ENCODE data around the gene LSM4. TPM values are rescaled to one million over a fixed set of nuclear protein-coding genes. Genes with fewer than 3 reads are reported as not detected.
"Not testable (repeated sequence)": the region's sequence is repeated elsewhere in the genome, so short reads cannot be mapped to it uniquely, and the experiment has no call there.

LSM4 gene
- polyA plus RNA-seq, 2 donors = 96.9 to 113 TPM

- no peaks in the 10 kb centered on the region for H3K27me3 ChIP-seq (ENCODE audit: control insufficient read depth in 1 of 2, insufficient read depth in 2 of 2, low read length in 2 of 2)
- H3K4me3 ChIP-seq (ENCODE audit: low read depth in 1 of 2, low read length in 2 of 2) = no peak overlapping the region
- no peaks in the 10 kb centered on the region for H3K9me3 ChIP-seq (ENCODE audit: control insufficient read depth in 2 of 2, insufficient read depth in 1 of 2, low read depth in 1 of 2, low read length in 1 of 2)
- WGBS, 2 donors = 63 to 65% methylated on average over 6 of the region's 6 CpGs
- peak overlapping the region in 1 of 2 donors; percentile 46 for H3K27ac ChIP-seq (ENCODE audit: low read depth in 2 of 2, low read length in 1 of 2)
- H3K36me3 ChIP-seq (ENCODE audit: control insufficient read depth in 2 of 2, insufficient read depth in 2 of 2, low read length in 1 of 2) = no peaks in the 10 kb centered on the region
- H3K4me1 ChIP-seq (ENCODE audit: control insufficient read depth in 2 of 2, insufficient read depth in 2 of 2, low read length in 1 of 2) = peaks cover 0 to 5% of the 10 kb centered on the region in 2 donors
These were observed 6.1 kb upstream of the LSM4 start for GRCh38 chr19:18329035-18329376.

GRCh38 chr19:18328340-18329034, 5.6 kb upstream of the LSM4 start:
- H3K4me1 ChIP-seq (ENCODE audit: control insufficient read depth in 2 of 2, insufficient read depth in 2 of 2, low read length in 1 of 2) = peaks cover 0 to 5% of the 10 kb centered on the region in 2 donors
- no peaks in the 10 kb centered on the region for H3K36me3 ChIP-seq (ENCODE audit: control insufficient read depth in 2 of 2, insufficient read depth in 2 of 2, low read length in 1 of 2)
- H3K27me3 ChIP-seq (ENCODE audit: control insufficient read depth in 1 of 2, insufficient read depth in 2 of 2, low read length in 2 of 2) = no peaks in the 10 kb centered on the region
- no peak overlapping the region for H3K4me3 ChIP-seq (ENCODE audit: low read depth in 1 of 2, low read length in 2 of 2)
- no peaks in the 10 kb centered on the region for H3K9me3 ChIP-seq (ENCODE audit: control insufficient read depth in 2 of 2, insufficient read depth in 1 of 2, low read depth in 1 of 2, low read length in 1 of 2)
- peak overlapping the region; percentile 43 to 46 for H3K27ac ChIP-seq (ENCODE audit: low read depth in 2 of 2, low read length in 1 of 2)
- WGBS, 2 donors = 3 to 6% methylated on average over 9 of the region's 9 CpGs

DNA sequence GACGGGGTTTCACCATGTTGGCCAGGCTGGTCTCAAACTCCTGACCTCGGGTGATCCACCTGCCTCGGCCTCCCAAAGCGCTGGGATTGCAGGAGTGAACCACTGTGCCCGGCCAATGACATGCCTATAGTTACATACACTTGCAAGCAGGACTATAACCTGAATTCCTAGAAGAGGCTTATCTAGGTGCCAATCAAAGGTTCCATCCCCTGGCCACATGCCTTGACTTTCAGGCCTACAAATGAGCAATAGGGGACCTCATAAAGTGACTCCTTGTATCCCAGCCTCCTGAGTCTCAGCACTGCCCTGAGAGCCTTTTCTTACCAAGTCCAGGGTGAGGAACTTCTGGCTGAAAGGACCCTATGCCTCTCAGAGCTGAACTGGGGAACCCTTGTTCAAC, 3.9 kb upstream of the LSM4 start:
- H3K4me1 ChIP-seq (ENCODE audit: control insufficient read depth in 2 of 2, insufficient read depth in 2 of 2, low read length in 1 of 2) = peaks cover 5 to 6% of the 10 kb centered on the region in 2 donors
- no peaks in the 10 kb centered on the region for H3K9me3 ChIP-seq (ENCODE audit: control insufficient read depth in 2 of 2, insufficient read depth in 1 of 2, low read depth in 1 of 2, low read length in 1 of 2)
- no peaks in the 10 kb centered on the region for H3K36me3 ChIP-seq (ENCODE audit: control insufficient read depth in 2 of 2, insufficient read depth in 2 of 2, low read length in 1 of 2)
- no peak overlapping the region for H3K4me3 ChIP-seq (ENCODE audit: low read depth in 1 of 2, low read length in 2 of 2)
- no peaks in the 10 kb centered on the region for H3K27me3 ChIP-seq (ENCODE audit: control insufficient read depth in 1 of 2, insufficient read depth in 2 of 2, low read length in 2 of 2)
- no peak overlapping the region for H3K27ac ChIP-seq (ENCODE audit: low read depth in 2 of 2, low read length in 1 of 2)
- WGBS, 2 donors = 93 to 98% methylated on average over 5 of the region's 5 CpGs

GRCh38 chr19:18324373-18324731, 1.5 kb upstream of the LSM4 start:
- H3K27ac ChIP-seq (ENCODE audit: low read depth in 2 of 2, low read length in 1 of 2) = peak overlapping the region; percentile 56 to 88
- not testable (repeated sequence) for H3K4me3 ChIP-seq (ENCODE audit: low read depth in 1 of 2, low read length in 2 of 2); H3K27me3 ChIP-seq (ENCODE audit: control insufficient read depth in 1 of 2, insufficient read depth in 2 of 2, low read length in 2 of 2); H3K9me3 ChIP-seq (ENCODE audit: control insufficient read depth in 2 of 2, insufficient read depth in 1 of 2, low read depth in 1 of 2, low read length in 1 of 2); H3K4me1 ChIP-seq (ENCODE audit: control insufficient read depth in 2 of 2, insufficient read depth in 2 of 2, low read length in 1 of 2); H3K36me3 ChIP-seq (ENCODE audit: control insufficient read depth in 2 of 2, insufficient read depth in 2 of 2, low read length in 1 of 2)
- WGBS, 2 donors = 39 to 46% methylated on average over 6 of the region's 6 CpGs

DNA sequence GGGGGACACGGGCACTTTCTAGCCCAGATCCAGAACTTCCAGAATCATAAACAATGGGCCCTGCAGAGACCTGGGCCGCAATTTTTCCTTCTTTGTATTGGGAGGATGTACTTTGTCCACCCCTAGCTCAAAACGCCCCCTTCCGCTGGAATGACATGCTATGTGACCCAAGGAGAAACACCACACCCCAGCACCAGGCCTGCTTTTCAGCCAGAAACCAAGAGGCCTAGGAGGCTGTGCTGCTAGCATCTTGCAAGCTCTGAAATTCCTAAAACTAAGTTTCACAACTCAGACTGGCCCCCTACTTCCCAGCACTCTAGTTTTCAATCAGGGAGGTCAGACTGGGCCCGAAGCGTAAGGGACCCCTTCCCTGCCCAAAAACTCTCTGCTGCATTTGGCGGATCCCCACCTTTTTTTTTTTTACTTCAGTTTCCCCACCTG, 538 bp downstream of the LSM4 start:
- Histone ChIP-seq H3K9me3 (ENCODE audit: control insufficient read depth in 2 of 2, insufficient read depth in 1 of 2, low read depth in 1 of 2, low read length in 1 of 2) (no peaks in the 10 kb centered on the region), H3K4me3 (ENCODE audit: low read depth in 1 of 2, low read length in 2 of 2) (peak overlapping the region; percentile 84 to 96), H3K36me3 (ENCODE audit: control insufficient read depth in 2 of 2, insufficient read depth in 2 of 2, low read length in 1 of 2) (no peaks in the 10 kb centered on the region), H3K4me1 (ENCODE audit: control insufficient read depth in 2 of 2, insufficient read depth in 2 of 2, low read length in 1 of 2) (peaks cover 3 to 18% of the 10 kb centered on the region in 2 donors), H3K27me3 (ENCODE audit: control insufficient read depth in 1 of 2, insufficient read depth in 2 of 2, low read length in 2 of 2) (no peaks in the 10 kb centered on the region), H3K27ac (ENCODE audit: low read depth in 2 of 2, low read length in 1 of 2) (peak overlapping the region; percentile 92 to 93)
- 1 to 4% methylated on average over 7 of the region's 7 CpGs for WGBS, 2 donors

DNA sequence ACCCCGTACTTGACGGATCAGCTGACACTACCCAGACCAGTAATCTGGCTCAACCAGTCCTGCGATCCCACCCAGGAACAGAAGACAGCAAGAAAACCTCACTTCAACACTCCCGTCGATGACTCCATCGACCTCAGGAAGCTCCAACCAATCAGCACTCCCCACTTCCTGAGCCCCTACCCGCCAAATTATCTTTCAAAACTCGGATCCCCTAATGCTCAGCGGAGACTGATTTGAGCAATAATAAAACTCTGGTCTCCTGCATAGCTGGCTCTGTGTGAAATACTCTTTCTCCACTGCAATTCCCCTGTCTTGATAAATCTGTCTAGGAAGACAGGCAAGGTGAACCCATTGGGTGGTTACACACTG, 1.2 kb downstream of the LSM4 start:
- peak overlapping the region in 1 of 2 donors; percentile 84 for H3K4me3 ChIP-seq (ENCODE audit: low read depth in 1 of 2, low read length in 2 of 2)

DNA sequence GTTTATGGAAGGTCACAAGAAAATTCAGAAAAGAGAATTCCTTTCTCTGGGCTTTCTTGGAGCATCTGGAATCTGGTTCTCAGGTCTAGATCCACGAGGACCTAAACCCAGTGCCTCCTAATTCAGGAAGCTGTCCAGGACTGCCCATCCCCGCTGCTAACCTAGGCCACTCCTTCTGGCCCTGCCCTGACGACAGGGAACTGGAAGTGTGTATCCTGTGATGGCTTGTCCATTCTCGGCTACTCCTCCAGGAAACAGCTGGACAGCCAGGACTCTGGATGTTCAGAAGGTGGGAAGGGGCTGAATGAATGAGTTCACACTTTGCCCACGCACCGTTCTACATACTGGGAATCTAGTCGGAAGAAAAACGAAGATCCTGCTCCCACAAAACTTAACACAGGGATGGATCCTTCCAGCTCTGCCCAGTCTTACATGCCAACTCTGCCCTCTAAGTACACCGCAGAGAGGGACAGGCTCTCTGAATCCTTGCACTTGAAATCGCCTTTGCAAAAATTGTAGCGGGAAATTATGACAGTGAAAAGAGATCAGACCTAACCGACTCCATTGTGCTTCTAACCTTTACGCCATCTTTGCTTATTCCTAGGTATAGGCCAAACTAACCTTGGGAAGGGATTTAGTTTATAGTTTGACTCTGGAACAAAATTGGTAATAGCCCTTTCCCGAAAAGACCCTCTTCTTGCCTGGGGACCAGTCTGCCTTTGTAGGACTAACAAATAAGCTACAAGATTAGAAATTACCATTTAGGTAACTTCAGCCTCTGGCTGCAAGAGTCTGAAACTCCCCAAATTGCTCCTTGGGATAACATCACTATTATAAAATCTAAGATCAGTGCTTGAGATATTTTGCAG, 1.8 kb downstream of the LSM4 start:
- no peaks in the 10 kb centered on the region for H3K9me3 ChIP-seq (ENCODE audit: control insufficient read depth in 2 of 2, insufficient read depth in 1 of 2, low read depth in 1 of 2, low read length in 1 of 2)
- WGBS, 2 donors = 68 to 72% methylated on average over 14 of the region's 14 CpGs
- peaks cover 3 to 18% of the 10 kb centered on the region in 2 donors for H3K4me1 ChIP-seq (ENCODE audit: control insufficient read depth in 2 of 2, insufficient read depth in 2 of 2, low read length in 1 of 2)
- no peaks in the 10 kb centered on the region for H3K27me3 ChIP-seq (ENCODE audit: control insufficient read depth in 1 of 2, insufficient read depth in 2 of 2, low read length in 2 of 2)
- H3K27ac ChIP-seq (ENCODE audit: low read depth in 2 of 2, low read length in 1 of 2) = peak overlapping the region; percentile 40 to 92
- H3K4me3 ChIP-seq (ENCODE audit: low read depth in 1 of 2, low read length in 2 of 2) = no peak overlapping the region
- H3K36me3 ChIP-seq (ENCODE audit: control insufficient read depth in 2 of 2, insufficient read depth in 2 of 2, low read length in 1 of 2) = no peaks in the 10 kb centered on the region

More for the DNA sequence above, 1.2 kb downstream of the LSM4 start:
- Histone ChIP-seq H3K9me3 (ENCODE audit: control insufficient read depth in 2 of 2, insufficient read depth in 1 of 2, low read depth in 1 of 2, low read length in 1 of 2) (no peaks in the 10 kb centered on the region), H3K4me1 (ENCODE audit: control insufficient read depth in 2 of 2, insufficient read depth in 2 of 2, low read length in 1 of 2) (peaks cover 3 to 18% of the 10 kb centered on the region in 2 donors), H3K27me3 (ENCODE audit: control insufficient read depth in 1 of 2, insufficient read depth in 2 of 2, low read length in 2 of 2) (no peaks in the 10 kb centered on the region), H3K27ac (ENCODE audit: low read depth in 2 of 2, low read length in 1 of 2) (peak overlapping the region; percentile 92 to 93), H3K36me3 (ENCODE audit: control insufficient read depth in 2 of 2, insufficient read depth in 2 of 2, low read length in 1 of 2) (no peaks in the 10 kb centered on the region)
- 22 to 26% methylated on average over 9 of the region's 9 CpGs for WGBS, 2 donors

- Histone ChIP-seq H3K4me1 (ENCODE audit: control insufficient read depth in 2 of 2, insufficient read depth in 2 of 2, low read length in 1 of 2) (peaks cover 3 to 18% of the 10 kb centered on the region in 2 donors), H3K36me3 (ENCODE audit: control insufficient read depth in 2 of 2, insufficient read depth in 2 of 2, low read length in 1 of 2) (no peaks in the 10 kb centered on the region), H3K9me3 (ENCODE audit: control insufficient read depth in 2 of 2, insufficient read depth in 1 of 2, low read depth in 1 of 2, low read length in 1 of 2) (no peaks in the 10 kb centered on the region), H3K4me3 (ENCODE audit: low read depth in 1 of 2, low read length in 2 of 2) (no peak overlapping the region), H3K27me3 (ENCODE audit: control insufficient read depth in 1 of 2, insufficient read depth in 2 of 2, low read length in 2 of 2) (no peaks in the 10 kb centered on the region), H3K27ac (ENCODE audit: low read depth in 2 of 2, low read length in 1 of 2) (peak overlapping the region; percentile 23 to 68)
- WGBS, 2 donors = 51 to 77% methylated on average over 7 of the region's 7 CpGs
These were observed 3.2 kb downstream of the LSM4 start for GRCh38 chr19:18319591-18320135.

DNA sequence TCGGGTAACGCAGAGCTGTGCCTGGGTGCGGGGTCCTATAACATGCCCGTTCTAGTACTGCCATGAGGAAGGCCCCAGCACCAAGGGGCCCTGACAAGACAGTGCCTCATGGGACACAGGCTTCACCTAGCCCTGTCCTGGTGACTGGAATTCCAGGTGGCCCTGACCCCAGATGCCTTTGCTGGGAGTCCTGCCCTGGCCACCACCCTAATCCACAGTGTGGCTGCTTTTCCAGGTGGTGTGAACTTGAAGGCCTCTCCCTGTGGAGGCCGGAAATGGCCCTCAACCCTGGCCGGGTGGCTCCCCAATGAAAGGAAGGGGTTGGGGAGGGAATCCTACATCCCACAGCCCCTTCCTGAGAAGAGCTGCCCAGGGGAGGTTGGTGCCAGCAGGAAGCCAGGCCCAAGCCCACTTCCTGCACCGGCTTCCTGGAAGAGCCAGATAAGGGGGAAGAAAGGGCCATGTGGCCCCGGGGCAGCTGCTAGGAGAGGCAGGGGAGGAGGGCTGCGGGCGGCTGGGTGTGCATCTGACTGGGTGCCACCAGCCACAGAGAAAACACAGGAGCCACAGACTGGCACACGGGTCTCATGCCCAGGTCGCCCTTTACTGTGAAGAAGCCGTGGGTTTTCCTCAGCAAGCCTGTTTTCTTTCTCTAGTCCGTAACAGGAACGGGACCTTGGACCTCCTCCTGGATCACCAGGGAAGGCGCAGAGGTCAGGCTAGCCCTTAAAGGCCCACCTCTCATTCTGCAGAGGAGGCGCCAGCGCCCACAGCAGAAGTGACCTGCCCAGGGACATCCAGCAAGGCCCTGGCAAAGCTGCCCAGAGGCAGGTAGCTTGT, 4.7 kb downstream of the LSM4 start:
- H3K27me3 ChIP-seq (ENCODE audit: control insufficient read depth in 1 of 2, insufficient read depth in 2 of 2, low read length in 2 of 2) = no peaks in the 10 kb centered on the region
- H3K9me3 ChIP-seq (ENCODE audit: control insufficient read depth in 2 of 2, insufficient read depth in 1 of 2, low read depth in 1 of 2, low read length in 1 of 2) = no peaks in the 10 kb centered on the region
- H3K36me3 ChIP-seq (ENCODE audit: control insufficient read depth in 2 of 2, insufficient read depth in 2 of 2, low read length in 1 of 2) = no peaks in the 10 kb centered on the region
- H3K4me1 ChIP-seq (ENCODE audit: control insufficient read depth in 2 of 2, insufficient read depth in 2 of 2, low read length in 1 of 2) = peaks cover 3 to 18% of the 10 kb centered on the region in 2 donors
- H3K4me3 ChIP-seq (ENCODE audit: low read depth in 1 of 2, low read length in 2 of 2) = no peak overlapping the region
- peak overlapping the region; percentile 25 to 45 for H3K27ac ChIP-seq (ENCODE audit: low read depth in 2 of 2, low read length in 1 of 2)
- WGBS, 2 donors = 57 to 68% methylated on average over 18 of the region's 18 CpGs

All from esophagus (tissue), 2 donors.